Loucy (cell line): Measurements from ENCODE around the gene RGS6.

ENCODE experiments used
- EZH2phosphoT487 ChIP-seq: fragments of 200-600 bp; IDR thresholded peaks from 2 replicates; pipeline ENCODE4 v1.6.1; 2018; ENCODE audit warnings: antibody characterized with exemption, mild to moderate bottlenecking, moderate library complexity, borderline replicate concordance
- TF ChIP-seq, protein P1 (sequence below): fragments of 200-600 bp; sonication (generic); conservative IDR thresholded peaks from 2 replicates; pipeline ENCODE4 v1.5.1; 2014; ENCODE audit warnings: mild to moderate bottlenecking, antibody characterized with exemption, low read length

DNA sequence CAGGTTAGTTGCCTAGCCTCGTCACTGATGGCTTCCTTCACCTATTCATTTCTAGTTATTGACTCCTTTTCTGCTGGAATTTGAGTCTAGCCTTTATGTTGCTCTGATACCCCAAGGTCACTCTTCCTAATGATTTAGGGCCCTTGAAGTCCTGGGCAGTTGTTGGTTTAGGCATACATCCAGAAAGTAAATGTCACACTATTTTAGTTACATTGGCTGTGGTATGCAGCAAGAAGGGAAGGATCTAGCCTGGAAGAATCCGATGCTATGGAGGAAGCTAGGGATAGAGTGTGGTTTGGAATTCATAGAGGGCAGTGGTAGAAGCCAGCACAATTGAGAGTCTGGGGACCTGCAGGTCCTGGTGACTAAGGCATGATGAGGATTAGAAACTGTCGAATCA, 38.0 kb downstream of the RGS6 start:
- TF ChIP-seq, protein P1, sequence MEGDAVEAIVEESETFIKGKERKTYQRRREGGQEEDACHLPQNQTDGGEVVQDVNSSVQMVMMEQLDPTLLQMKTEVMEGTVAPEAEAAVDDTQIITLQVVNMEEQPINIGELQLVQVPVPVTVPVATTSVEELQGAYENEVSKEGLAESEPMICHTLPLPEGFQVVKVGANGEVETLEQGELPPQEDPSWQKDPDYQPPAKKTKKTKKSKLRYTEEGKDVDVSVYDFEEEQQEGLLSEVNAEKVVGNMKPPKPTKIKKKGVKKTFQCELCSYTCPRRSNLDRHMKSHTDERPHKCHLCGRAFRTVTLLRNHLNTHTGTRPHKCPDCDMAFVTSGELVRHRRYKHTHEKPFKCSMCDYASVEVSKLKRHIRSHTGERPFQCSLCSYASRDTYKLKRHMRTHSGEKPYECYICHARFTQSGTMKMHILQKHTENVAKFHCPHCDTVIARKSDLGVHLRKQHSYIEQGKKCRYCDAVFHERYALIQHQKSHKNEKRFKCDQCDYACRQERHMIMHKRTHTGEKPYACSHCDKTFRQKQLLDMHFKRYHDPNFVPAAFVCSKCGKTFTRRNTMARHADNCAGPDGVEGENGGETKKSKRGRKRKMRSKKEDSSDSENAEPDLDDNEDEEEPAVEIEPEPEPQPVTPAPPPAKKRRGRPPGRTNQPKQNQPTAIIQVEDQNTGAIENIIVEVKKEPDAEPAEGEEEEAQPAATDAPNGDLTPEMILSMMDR, result no peak
- no peak for TF ChIP-seq EZH2phosphoT487
